ENCODE results near the gene CRLF1.
A peak's percentile ranks its signal among the peaks of the same experiment; 100 is the strongest.

Gene CRLF1

DNA sequence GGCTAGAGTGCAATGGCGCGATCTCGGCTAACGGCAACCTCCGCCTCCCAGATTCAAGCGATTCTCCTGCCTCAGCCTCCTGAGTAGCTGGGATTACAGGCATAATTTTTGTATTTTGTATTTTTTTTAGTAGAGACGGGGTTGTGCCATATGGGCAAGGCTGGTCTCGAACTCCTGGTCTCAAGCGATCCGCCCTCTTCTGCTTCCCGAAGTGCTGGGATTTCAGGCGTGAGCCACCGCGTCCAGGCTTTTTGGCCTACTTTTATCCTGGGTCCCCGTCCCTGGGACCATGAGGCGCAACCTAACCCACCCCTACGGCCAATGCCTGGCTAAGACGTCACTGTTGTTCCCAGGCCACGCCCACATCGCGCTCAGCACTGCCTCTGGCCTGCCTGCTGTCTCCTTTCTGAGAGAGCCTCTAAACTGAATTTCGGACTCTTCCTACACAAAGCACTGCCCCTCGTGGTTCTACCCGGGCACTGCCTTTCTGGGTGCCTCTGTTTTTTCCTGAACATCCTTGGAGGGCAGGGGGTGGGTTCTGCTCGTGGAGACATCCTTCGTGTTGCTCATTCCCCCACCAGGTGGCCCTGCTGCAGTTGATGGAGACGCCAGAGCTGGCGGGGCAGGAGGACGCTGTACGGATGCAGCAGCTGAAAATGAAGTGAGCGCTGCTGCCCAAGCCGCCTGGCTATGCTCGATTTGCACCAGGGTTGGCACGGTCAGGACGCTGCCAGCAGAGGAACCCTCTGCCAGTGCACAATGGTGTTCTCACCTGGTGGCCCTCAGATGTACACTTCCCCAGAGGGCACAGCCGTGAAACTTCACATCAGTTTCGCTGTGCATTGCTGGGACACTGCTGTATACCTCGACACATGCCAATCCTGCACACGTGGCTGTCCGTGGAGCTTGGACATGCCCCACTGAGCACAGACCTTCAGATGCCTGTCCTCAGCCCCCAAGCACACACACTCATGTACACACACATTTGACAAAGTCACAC, 16.0 kb downstream of the CRLF1 start:
- DNase-seq = peak; percentile 52

DNA sequence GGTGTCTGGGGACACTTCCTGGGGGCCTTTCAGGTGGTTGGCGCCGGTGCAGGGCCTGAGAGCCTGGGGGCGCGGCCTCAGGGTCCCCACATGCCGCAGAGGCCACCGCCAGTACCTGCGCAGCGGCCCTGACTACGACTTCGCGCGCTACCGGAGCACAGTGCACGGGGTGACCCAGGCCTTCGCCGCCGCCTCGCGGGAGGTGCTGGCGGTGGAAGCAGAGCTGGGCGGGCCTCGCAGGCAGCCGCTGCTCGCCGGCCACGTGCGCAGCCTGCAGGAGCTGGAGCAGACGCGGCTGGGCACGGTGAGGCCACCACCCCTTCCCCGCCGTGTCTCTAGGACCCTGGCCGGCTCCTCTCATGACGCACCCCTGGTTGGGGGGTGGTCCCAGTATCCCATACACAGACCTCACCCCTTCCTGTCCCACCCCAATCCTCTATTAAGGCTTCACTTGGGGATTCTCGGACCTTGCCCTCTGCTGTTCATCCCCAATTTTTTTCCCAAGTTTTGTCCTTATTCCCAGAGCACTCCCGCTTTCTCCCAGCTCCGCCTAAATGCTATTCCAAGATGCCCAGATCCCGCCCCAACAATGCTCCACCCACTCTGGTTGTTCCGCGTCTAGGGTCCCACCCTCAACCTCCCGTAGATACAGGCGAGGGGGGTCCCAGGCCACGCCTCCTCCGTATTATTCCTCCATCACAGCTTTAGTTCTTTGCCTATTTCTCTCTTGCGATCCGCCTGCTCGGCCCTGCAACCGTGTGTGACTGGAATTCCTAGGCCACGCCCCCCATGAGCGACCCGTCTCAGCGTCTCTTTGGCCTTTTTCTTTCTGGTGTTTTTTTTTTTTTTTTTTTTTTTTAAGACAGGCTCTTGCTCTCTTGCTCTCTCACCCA, 17.0 kb downstream of the CRLF1 start:
- peak; percentile 71 for DNase-seq

DNA sequence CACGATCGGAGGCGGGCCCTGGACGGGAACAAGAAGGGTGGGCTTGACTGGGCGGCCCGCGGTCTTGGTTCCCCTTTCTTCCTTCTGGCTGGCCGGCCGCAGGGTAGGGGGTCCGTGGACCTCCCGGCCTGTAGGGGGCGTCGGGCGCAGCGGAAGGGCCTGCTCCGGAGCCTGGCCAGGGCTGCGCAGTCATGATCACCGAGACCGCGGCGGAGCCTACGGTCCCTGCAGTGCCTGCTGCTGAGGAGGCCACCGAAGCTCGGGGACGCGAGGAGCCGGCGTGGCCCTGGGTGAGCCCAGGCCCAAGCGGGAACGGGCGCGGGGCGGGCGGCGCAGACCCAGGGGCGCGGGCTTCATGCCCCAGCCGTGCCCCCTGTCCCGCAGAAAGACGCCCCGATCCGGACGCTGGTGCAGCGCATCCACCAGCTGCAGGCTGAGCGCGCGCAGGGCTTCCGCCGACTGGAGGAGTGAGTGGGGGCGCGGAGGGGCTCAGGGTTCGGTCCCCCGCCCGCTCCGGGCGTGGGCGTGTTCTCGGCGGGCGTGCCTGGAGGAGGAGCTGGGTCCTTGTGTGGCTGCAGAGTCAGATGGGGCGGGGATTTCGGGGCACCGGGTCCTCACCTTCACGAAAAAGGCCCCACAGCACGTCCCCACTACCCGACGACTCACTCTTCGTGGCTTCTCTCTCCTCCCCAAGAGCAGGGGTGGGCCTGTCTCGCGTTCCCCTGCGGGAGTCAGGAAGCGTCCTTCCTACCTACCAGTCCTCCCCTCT, 17.8 kb downstream of the CRLF1 start, which contains the start of gene REX1BD:
REX1BD (plus strand) TSS at position 188 of the 769 bp plus-strand sequence; CDS start at position 192, 4 bp downstream.
- peak; percentile 94 for DNase-seq

DNA sequence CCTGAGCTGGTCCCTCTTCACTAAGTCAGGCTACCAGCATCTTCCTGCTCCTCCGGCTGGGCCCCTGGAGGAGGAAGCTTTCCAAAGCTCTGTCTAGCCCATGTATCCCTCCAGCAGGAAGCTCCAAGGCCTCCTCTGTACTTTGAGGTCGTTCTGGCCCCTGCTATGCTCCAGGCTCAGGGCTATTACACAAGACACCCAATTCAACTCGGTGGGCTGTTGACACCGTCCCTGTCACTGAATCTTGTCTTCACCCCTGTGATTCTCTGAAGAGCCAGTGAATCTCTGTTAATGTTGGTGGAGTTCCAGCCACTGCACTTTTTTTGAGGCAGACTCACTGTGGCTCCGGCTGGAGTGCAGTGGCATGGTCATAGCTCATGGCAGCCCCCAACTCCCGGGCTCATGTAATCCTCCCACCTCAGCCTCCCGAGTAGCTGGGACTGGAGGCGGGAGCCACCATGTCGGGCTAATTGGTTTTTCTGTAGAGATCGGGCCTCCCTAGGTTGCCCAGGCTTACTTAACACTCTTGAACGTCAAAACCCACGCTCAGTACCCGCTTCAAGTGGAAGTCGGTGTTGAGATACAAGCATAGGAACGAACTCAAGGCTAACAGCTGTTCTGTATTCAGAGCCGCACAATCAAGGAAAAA, 18.5 kb downstream of the CRLF1 start:
- no peak for DNase-seq

DNA sequence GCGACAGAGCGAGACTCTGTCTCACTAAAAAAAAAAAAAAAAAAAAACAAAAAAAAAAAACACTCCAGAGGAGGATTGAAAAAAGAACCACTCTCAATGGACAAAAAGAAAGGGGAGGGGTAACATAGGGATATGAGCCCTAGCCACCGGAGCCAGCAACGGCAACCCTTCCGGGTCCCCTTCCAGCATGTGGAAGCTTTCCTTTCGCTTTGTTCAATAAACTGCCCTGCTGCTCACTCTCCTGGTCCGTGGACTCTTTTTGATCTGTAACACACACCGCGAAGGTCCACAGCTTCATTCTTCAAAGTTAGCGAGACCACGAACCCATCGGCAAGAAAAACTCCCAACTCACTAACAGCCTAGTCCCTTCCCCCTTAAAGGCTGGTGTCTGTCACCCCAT, 19.0 kb downstream of the CRLF1 start:
- DNase-seq = no peak

DNA sequence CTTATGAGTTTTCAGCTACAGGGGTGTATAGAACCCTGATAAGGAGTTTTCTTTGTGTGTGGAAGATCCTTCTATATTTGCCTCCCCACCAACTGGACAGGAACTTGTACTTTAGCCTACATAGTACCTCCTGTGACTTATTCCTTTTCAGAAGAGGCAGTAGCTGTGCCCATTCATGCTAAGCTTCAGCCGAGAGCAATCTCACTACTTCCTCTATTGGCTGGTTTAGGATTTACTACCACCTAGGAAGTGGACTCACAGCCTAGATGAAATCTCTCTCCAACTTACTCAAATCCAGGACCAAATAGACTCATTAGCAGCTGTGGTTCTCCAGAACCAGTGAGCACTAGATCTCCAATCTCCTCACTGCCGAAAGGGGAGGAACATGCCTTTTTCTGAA, 20.3 kb downstream of the CRLF1 start:
- no peak for DNase-seq

DNA sequence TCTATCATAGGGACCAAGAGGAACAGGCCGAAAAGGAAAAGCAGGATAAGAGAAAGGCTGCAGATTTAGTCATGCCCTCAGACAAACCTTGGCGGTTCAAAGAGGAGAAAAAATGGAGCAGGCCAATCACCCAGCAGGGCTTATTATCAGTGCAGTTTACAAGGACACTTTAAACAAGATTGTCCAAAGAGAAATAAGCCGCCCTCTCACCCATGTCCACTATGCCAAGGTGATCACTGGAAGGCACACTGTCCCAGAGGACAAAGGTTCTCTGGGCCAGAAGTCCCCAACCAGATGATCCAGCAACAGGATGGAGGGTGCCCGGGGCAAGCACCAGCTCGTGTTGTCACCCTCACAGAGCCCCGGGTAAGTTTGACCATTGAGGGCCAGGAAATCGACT, 26.3 kb downstream of the CRLF1 start:
- no peak for DNase-seq

DNA sequence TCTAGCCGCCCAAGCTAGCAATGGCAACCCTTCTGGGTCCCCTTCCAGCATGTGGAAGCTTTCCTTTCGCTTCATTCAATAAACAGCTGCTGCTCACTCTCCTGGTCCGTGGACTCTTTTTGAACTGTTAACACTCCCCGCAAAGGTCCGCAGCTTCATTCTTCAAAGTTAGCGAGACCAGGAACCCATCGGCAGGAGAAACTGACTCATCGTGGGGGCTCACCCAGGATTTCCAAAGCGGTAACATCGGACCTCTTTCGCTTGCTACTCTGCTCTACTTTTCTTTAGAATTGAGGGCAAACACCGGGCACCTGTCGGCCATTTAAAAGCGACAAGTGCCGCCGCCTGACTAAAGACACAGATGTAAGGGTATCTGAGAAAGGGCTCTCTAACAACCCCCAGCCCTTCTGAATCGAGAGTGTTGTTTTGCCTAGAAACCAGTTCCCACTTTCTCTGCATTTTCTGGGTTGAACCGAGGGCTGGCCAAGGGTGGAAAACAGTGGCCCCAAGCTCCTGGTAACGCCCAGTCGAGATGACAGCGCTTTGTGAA, 29.2 kb downstream of the CRLF1 start:
- no peak for DNase-seq

DNA sequence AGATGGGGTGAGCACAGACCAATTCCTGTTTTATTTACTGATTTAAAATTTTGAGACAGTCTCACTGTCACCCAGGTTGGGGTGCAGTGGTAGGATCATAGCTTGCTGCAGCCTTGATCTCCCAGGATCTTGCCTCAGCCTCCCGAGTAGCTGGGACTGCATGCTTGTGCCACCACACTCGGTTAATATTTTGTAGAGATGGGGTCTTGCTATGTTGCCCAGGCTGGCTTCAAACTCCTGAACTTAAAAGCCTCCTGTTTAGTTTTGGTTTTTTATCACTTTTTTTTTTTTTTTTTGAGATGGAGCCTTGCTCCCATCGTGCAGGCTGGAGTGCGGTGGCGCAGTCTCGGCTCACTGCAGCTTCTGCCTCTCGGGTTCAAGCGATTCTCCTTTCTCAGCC, 30.2 kb downstream of the CRLF1 start:
- DNase-seq = no peak

DNA sequence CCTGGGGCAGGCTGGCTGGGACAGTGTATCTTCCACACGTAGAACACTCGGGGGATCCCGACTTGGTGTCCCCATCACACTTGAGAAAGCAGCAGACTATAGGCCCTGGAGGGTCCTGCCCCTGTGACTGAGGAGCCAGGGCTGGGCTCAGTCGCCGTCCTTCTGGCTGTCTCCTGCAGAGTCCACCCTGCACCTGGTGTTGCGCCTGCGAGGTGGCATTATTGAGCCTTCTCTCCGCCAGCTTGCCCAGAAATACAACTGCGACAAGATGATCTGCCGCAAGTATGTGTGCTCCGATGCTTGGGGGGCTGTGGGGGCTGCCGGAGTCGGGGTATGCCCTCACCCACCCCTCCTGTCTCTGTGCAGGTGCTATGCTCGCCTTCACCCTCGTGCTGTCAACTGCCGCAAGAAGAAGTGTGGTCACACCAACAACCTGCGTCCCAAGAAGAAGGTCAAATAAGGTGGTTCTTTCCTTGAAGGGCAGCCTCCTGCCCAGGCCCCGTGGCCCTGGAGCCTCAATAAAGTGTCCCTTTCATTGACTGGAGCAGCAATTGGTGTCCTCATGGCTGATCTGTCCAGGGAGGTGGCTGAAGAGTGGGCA, 31.8 kb downstream of the CRLF1 start:
- no peak for DNase-seq

DNA sequence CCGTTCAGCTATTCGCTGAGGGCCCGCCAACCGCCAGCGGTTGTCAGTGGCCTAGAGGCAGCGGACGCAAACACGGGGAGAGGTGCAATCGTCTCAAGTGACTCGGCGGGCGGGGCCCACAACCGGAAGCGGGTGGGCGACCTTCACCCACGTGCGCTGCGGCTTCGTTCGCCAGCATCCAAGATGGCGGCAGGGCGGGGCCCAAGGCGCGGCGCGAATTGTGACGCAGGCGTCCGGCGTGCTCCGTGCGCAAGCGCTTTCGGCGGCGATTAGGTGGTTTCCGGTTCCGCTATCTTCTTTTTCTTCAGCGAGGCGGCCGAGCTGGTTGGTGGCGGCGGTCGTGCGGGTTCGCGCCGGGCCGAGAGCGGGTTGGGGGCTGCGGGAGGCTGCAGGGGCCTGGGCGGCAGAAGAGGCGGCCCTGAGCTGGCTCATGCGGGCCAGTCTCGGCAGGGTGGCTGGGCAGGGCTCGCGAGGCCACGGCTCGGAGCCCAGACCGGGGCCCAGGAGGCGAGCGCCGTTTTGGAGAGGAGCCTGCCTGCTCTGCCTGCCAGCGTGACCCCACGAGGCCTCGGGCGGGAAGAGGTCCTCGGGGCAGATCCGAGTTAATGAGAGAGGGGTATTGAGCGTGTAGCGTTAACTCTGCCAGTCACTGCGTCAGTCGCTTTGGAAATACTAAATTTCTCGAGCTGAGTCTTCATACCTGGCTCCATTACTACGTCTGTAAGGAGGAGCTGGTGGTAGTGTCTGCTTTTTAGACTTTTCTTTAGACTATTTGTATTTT, 34.8 kb downstream of the CRLF1 start, which contains the start of gene UBA52:
UBA52 (plus strand) TSS at position 294 of the 781 bp plus-strand sequence. CDS start 1,444 bp downstream, outside the sequence.
- peak; percentile 99 for DNase-seq

DNA sequence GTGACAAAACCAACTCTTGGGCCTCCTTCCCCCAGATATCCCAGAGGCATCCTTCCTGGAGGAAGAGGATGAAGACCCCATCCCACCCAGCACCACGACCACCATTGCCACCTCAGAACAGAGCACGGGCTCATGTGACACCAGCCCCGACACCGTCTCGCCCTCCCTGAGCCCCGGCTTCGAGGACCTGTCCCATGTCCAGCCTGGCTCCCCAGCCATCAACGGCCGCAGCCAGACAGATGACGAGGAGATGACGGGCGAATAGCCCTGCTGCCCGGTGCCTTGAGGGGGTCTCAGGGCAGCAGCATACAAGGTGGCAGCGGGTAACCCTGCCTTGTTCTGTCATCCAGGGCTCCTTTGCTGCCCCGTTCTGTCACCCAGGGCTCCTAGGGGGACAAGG, 38.2 kb downstream of the CRLF1 start:
- no peak for DNase-seq

DNA sequence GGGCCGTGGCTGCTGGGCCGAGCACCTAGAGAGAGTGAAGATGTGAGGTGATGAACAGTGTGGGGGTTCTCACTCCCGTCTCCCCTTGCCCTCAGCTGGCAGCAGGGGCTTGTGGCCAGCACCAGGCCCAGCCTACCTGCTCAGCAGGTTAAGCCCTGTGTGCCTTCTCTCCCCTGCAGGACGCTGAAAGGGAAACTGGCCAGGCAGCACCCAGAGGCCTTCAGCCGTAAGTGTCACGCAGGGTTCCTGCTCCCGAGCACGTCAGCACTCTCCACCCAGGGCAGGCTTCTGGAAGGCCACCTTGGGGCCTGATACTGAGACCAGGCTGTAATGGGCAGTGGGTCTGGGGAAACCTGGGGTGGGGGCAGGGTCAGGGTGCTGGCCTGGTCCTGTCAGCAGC, 39.6 kb downstream of the CRLF1 start:
- DNase-seq = no peak

DNA sequence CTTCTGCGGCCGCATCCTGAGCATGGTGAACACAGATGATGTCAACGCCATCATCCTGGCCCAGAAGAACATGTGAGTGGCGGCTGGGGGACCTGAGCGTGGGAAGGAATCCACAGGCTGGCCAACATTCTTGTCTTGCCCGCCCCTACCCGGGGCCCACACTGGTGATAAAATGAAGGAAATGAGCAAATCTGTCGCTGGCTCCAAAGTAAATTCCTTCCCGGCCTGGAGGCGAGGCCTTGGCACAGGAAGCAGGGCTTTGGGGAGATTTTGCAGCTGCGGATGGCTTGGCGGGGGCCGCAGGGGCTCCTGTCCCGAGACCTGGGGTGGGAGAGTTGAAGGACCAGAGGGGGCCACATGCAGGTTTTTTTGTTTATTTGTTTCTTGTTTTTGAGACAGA, 44.5 kb downstream of the CRLF1 start:
- no peak for DNase-seq

DNA sequence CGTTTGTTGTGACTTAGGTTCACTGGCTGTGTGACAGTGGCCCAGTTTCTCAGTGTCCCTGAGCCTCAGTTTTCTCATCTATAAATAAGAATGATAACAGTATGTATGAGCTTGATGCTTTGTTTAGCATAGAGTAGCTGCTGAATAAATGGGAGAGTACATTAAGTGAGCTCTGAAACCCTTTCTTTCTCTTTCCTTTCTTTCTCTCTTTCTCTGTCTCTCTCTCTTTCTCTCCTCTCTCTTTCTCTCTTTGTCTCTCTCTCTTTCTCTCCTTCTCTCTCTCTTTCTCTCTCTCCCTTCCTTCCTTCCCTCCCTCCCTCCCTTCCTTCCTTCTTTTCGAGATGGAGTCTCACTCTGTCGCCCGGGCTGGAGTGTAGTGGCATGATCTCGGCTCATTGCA, 46.9 kb downstream of the CRLF1 start:
- DNase-seq = no peak

DNA sequence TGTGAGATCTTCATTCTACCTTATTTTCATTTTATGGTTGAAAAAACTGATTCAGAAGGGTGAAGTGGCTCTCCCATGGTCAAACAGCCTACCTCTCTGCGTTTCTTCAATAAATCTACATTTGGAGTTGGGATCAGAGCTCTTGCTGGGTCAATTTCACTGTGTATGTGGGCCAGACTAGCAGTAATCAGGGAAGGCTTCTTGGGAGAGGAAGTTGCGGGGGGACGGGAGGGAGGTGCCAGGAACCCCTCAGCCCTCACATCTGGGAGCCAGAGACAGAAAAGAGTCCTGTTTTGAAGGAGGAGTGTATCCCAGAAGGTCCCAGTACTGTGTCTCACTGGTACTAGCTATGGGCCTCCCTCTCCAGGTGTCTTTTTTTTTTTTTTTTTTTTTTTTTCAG, 48.0 kb downstream of the CRLF1 start:
- DNase-seq = no peak

DNA sequence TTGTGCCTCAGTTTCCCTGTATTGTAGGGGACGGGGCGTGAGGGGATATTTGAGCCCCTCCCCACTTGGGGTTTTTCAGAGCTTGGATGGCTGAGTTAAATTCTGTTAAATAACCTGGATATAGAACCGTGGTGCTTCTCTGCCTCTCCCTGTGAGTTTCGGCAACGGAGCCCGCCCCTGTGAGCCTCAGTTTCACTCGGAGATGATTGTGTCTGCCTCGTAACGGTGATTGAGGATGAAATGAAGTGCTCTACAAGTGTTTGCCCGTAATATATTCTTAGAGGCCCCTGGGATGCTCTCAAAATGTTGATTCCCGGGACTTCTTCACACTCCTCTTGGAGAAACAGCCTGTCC, 48.4 kb downstream of the CRLF1 start:
- DNase-seq = no peak

DNA sequence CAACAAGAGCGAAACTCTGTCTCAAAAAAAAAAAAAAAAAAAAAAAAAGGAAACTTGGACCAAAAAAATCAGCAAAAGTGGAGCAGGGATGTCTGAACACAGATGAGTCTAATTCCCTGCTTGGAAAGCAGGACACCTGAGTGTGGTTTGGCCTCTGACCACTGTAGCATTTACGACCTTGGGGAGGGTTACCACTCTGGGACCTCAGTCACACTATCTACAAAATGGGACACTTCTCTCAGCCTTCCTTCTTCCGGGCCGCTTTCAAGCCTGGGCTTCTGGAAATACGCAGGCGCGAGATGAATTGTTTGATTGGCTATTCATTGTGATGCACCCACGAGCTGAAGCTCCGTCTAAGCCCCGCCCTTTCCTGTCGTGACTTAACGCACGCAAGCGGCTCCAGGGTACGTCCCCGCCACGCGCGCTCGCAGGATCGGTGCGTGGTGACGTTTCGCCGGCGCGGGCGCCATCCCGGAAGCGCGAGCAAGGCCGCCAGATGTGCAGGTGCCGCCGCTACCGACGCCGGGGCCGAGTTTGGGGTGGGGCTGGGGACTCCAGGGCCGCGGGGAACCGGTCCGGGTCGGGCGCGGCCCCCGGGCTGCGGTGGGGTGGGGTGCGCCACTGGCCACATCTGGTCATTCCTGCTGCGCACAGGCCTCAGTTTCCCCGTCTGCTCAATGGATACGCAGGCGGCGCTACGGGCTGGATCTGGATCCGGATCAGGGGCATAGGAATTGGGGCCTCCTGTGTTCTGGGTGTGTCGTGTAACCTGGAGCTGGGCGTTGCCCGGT, 49.0 kb downstream of the CRLF1 start, which contains the start of gene KXD1:
KXD1 (plus strand) TSS at position 460 of the 791 bp plus-strand sequence. CDS start 4,187 bp downstream, outside the sequence.
- peak; percentile 99 for DNase-seq

DNA sequence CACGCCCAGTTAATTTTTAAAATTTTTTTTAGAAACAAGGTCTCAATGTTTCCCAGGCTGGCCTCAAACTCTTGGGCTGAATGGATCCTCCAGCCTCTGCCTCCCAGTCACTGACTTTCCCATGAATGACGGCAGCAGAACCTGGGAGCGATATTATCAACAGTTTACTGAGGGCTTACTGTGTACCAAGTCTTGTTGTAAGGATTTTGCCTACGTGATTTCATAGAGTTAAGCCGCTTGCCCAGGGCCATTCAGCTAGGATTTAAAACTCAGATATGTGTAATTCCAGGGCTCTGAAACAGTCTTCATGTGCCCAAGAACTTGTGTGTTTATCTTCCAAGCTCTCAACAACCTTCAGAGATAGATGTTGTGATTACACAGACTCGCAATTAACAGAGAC, 55.0 kb downstream of the CRLF1 start:
- no peak for DNase-seq

All from CD4-positive, alpha-beta T cell treated with Interleukin-6 for 4 hours (primary cell).